ENCODE measurements around the gene PSMC5.

DNA sequence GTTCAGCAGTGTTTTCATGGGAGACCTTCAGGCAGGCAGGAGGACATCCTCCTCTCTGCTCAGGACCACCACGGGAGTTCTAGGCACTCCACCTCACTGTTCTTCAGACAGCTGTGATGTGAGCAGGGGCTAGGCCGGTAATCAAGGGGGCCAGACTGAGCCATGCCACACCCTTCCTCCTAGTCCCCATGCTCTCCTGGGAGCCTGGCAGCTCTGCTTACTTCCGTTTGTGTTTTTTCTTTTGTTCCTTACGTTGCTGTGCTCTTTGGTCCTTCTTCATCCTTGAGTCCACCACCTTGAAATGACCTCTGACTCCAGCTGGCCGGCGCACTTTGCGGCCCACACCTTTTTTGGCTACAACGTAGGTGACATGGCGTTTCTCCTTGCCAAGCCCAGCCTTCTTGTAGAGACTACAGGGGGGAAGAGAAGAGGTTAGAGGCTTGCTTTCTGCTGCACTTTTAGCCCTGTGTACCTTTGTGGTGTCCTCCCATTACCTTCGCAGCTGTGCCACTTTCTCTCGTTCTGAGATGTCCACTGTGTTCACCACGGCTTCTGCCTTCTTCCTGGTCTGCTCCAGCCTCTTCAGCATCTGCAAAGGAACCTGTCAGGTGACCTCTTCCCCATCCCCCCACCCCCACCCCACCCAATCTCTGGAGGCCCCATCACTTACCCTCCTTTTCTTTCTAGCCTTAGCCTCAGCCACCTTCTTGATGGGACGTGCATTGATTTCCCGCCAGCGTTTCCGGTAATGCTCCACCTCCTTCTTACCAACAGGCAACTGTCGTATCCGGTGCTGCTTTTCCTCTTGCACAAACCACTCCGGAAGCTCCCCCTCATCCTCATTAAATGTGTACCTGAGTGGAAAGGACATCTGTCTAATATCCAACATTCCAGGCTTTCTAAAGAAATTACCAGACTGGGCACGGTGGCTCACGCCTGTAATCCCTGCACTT lies 7.4 kb upstream of the PSMC5 start:
- TF ChIP-seq ZFP30 (CRISPR knock-in tag; IDR thresholded peaks at IDR 0.05) = no peak
- TF ChIP-seq ZFP3 (CRISPR knock-in tag; IDR thresholded peaks at IDR 0.05) = no peak
- TF ChIP-seq, protein P1, sequence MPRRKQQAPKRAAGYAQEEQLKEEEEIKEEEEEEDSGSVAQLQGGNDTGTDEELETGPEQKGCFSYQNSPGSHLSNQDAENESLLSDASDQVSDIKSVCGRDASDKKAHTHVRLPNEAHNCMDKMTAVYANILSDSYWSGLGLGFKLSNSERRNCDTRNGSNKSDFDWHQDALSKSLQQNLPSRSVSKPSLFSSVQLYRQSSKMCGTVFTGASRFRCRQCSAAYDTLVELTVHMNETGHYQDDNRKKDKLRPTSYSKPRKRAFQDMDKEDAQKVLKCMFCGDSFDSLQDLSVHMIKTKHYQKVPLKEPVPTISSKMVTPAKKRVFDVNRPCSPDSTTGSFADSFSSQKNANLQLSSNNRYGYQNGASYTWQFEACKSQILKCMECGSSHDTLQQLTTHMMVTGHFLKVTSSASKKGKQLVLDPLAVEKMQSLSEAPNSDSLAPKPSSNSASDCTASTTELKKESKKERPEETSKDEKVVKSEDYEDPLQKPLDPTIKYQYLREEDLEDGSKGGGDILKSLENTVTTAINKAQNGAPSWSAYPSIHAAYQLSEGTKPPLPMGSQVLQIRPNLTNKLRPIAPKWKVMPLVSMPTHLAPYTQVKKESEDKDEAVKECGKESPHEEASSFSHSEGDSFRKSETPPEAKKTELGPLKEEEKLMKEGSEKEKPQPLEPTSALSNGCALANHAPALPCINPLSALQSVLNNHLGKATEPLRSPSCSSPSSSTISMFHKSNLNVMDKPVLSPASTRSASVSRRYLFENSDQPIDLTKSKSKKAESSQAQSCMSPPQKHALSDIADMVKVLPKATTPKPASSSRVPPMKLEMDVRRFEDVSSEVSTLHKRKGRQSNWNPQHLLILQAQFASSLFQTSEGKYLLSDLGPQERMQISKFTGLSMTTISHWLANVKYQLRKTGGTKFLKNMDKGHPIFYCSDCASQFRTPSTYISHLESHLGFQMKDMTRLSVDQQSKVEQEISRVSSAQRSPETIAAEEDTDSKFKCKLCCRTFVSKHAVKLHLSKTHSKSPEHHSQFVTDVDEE (CRISPR knock-in tag; IDR thresholded peaks at IDR 0.05) = no peak
- TF ChIP-seq, protein P2, sequence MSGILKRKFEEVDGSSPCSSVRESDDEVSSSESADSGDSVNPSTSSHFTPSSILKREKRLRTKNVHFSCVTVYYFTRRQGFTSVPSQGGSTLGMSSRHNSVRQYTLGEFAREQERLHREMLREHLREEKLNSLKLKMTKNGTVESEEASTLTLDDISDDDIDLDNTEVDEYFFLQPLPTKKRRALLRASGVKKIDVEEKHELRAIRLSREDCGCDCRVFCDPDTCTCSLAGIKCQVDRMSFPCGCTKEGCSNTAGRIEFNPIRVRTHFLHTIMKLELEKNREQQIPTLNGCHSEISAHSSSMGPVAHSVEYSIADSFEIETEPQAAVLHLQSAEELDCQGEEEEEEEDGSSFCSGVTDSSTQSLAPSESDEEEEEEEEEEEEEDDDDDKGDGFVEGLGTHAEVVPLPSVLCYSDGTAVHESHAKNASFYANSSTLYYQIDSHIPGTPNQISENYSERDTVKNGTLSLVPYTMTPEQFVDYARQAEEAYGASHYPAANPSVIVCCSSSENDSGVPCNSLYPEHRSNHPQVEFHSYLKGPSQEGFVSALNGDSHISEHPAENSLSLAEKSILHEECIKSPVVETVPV (CRISPR knock-in tag; IDR thresholded peaks at IDR 0.05) = no peak
- no peak for TF ChIP-seq ISL1 (CRISPR knock-in tag; IDR thresholded peaks at IDR 0.05)
- no peak for TF ChIP-seq TOX (CRISPR knock-in tag; IDR thresholded peaks at IDR 0.05; ENCODE audit: borderline replicate concordance)
- no peak for TF ChIP-seq ZNF70 (CRISPR knock-in tag; IDR thresholded peaks at IDR 0.05)
- TF ChIP-seq, protein P3, sequence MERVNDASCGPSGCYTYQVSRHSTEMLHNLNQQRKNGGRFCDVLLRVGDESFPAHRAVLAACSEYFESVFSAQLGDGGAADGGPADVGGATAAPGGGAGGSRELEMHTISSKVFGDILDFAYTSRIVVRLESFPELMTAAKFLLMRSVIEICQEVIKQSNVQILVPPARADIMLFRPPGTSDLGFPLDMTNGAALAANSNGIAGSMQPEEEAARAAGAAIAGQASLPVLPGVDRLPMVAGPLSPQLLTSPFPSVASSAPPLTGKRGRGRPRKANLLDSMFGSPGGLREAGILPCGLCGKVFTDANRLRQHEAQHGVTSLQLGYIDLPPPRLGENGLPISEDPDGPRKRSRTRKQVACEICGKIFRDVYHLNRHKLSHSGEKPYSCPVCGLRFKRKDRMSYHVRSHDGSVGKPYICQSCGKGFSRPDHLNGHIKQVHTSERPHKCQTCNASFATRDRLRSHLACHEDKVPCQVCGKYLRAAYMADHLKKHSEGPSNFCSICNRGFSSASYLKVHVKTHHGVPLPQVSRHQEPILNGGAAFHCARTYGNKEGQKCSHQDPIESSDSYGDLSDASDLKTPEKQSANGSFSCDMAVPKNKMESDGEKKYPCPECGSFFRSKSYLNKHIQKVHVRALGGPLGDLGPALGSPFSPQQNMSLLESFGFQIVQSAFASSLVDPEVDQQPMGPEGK (CRISPR knock-in tag; IDR thresholded peaks at IDR 0.05; ENCODE audit: borderline replicate concordance) = no peak
- no peak for TF ChIP-seq ZNF565 (CRISPR knock-in tag; conservative IDR thresholded peaks at IDR 0.05; ENCODE audit: low read depth)
- no peak for TF ChIP-seq RARB (CRISPR knock-in tag; IDR thresholded peaks at IDR 0.05)
- TF ChIP-seq, protein P4, sequence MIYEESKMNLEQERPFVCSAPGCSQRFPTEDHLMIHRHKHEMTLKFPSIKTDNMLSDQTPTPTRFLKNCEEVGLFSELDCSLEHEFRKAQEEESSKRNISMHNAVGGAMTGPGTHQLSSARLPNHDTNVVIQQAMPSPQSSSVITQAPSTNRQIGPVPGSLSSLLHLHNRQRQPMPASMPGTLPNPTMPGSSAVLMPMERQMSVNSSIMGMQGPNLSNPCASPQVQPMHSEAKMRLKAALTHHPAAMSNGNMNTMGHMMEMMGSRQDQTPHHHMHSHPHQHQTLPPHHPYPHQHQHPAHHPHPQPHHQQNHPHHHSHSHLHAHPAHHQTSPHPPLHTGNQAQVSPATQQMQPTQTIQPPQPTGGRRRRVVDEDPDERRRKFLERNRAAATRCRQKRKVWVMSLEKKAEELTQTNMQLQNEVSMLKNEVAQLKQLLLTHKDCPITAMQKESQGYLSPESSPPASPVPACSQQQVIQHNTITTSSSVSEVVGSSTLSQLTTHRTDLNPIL (CRISPR knock-in tag; IDR thresholded peaks at IDR 0.05; ENCODE audit: low read depth) = no peak
